HCT116 (cell line): ENCODE measurements around the gene TSPAN1. TPM values are rescaled to one million over a fixed set of nuclear protein-coding genes. Genes with fewer than 3 reads are reported as not detected.
"Not testable (repeated sequence)": the region's sequence is repeated elsewhere in the genome, so short reads cannot be mapped to it uniquely, and the experiment has no call there.

Experiments
- ATAC-seq: fragments of 200-7000 bp; cut with Tn5 transposase; 2 replicates; pipeline ENCODE4 v1.9.1; 2020; ENCODE audit warnings: mild to moderate bottlenecking, moderate library complexity
- BruUV-seq: library from RNA; stranded (reverse); fragments of 400-500 nt; replicated peaks from 2 replicates; lab custom pipeline; 2021; lab: Mats Ljungman, UMichigan
- CTCF ChIA-PET: fragments of 300-600 bp; sonication (Branson Sonifier 250); formaldehyde crosslinking; loops from one replicate; lab custom pipeline; 2021; ENCODE audit warnings: antibody characterized with exemption; lab: Charles Lee
- POLR2A ChIA-PET: fragments of 300-600, 350-600 bp; sonication (Branson Sonifier 250); formaldehyde crosslinking; loops from one replicate; lab custom pipeline; 2021; ENCODE audit warnings: antibody characterized with exemption; lab: Charles Lee
- RAD21 ChIA-PET, 2 experiments: fragments of 300-600 bp; sonication (Branson Sonifier 250); formaldehyde crosslinking; loops; one replicate each; lab custom pipeline; 2023; ENCODE audit warnings: low total read pairs in 2 of 2; ENCODE audit not compliant: uncharacterized antibody in 2 of 2, unreplicated experiment in 2 of 2, low non-redundant PET in 1 of 2; lab: Charles Lee
- DNase-seq: peaks from one replicate; pipeline ENCODE4 v3.0.0-alpha.2; 2010; ENCODE audit warnings: low read depth, low spot score
- H2AFZ ChIP-seq: fragments of 200-600 bp; shearing (Covaris generic), sonication (generic); 2 replicates; pipeline ENCODE4 v1.6.1; 2017; ENCODE audit warnings: low read depth, mixed run types, mixed read lengths, antibody characterized with exemption, low read length; ENCODE audit not compliant: poor library complexity, severe bottlenecking
- H3K27ac ChIP-seq: 2 replicates; pipeline ENCODE4 v1.5.1; 2012; ENCODE audit warnings: low read depth, low read length
- H3K27me3 ChIP-seq: fragments of 200-600 bp; sonication (generic); 2 replicates; pipeline ENCODE4 v1.6.1; 2016; ENCODE audit warnings: mixed run types, low read length, mixed read lengths; ENCODE audit not compliant: insufficient read depth
- H3K36me3 ChIP-seq, 2 experiments: fragments of 200-500 bp in 1 of 2; fragments of 200-600 bp in 1 of 2; sonication (Bioruptor generic) in 1 of 2; sonication (generic) in 1 of 2; 2 replicates each; pipeline versions ENCODE4 v1.5.1 to v1.6.1; 2014 to 2016; ENCODE audit warnings: low read length in 2 of 2, inconsistent platforms in 1 of 2, mixed read lengths in 1 of 2, mixed run types in 1 of 2; ENCODE audit not compliant: insufficient read depth in 2 of 2, control insufficient read depth in 1 of 2
- H3K4me1 ChIP-seq, 2 experiments: fragments of 200-600 bp in 1 of 2; sonication (generic) in 1 of 2; 2 replicates each; pipeline versions ENCODE4 v1.5.1 to v1.6.1; 2012 to 2017; ENCODE audit warnings: low read length in 2 of 2, inconsistent platforms in 1 of 2, mild to moderate bottlenecking in 1 of 2, mixed read lengths in 1 of 2, mixed run types in 1 of 2, moderate library complexity in 1 of 2; ENCODE audit not compliant: insufficient read depth in 2 of 2, control insufficient read depth in 1 of 2
- H3K4me2 ChIP-seq: fragments of 200-600 bp; sonication (generic); 2 replicates; pipeline ENCODE4 v1.6.1; 2017; ENCODE audit warnings: mixed run types, low read length, mixed read lengths
- H3K4me3 ChIP-seq, 2 experiments: fragments of 200-600 bp in 1 of 2; sonication (generic) in 1 of 2; replicated peaks in 1 of 2; 2 replicates each; pipeline ENCODE4 v1.5.1; 2011 to 2016; ENCODE audit warnings: low read length in 2 of 2, control low read depth in 1 of 2, low read depth in 1 of 2, mild to moderate bottlenecking in 1 of 2, mixed read lengths in 1 of 2, mixed run types in 1 of 2
- H3K79me2 ChIP-seq: fragments of 200-600 bp; sonication (generic); 2 replicates; pipeline ENCODE4 v1.6.1; 2017; ENCODE audit warnings: mild to moderate bottlenecking, mixed run types, low read length, moderate library complexity, mixed read lengths; ENCODE audit not compliant: insufficient read depth
- H3K9ac ChIP-seq: fragments of 200-600 bp; sonication (generic); 2 replicates; pipeline ENCODE4 v1.6.1; 2016; ENCODE audit warnings: low read length, mixed read lengths
- H3K9me2 ChIP-seq: fragments of 200-600 bp; sonication (generic), shearing (Covaris generic); 2 replicates; pipeline ENCODE4 v1.6.1; 2017; ENCODE audit warnings: mixed run types, mild to moderate bottlenecking, moderate library complexity; ENCODE audit not compliant: insufficient read depth
- H3K9me3 ChIP-seq, 2 experiments: fragments of 200-500 bp in 1 of 2; fragments of 200-600 bp in 1 of 2; sonication (Bioruptor generic) in 1 of 2; sonication (generic) in 1 of 2; 2 replicates each; pipeline ENCODE4 v1.6.1; 2014 to 2017; ENCODE audit warnings: low read length in 2 of 2, mixed read lengths in 2 of 2, inconsistent platforms in 1 of 2, low read depth in 1 of 2, mild to moderate bottlenecking in 1 of 2, mixed run types in 1 of 2, moderate library complexity in 1 of 2; ENCODE audit not compliant: control insufficient read depth in 1 of 2, insufficient read depth in 1 of 2
- H4K20me1 ChIP-seq: fragments of 200-600 bp; sonication (generic), shearing (Covaris generic); 2 replicates; pipeline ENCODE4 v1.6.1; 2017; ENCODE audit warnings: mixed run types, mild to moderate bottlenecking, moderate library complexity; ENCODE audit not compliant: insufficient read depth
- CBX3 ChIP-seq: IDR thresholded peaks from 2 replicates; pipeline ENCODE4 v1.6.1; 2012; ENCODE audit warnings: low read depth
- JUND ChIP-seq: IDR thresholded peaks from 2 replicates; pipeline ENCODE4 v1.6.1; 2012
- POLR2A ChIP-seq: IDR thresholded peaks from 2 replicates; pipeline ENCODE4 v1.7.0; 2011; ENCODE audit warnings: borderline replicate concordance; ENCODE audit not compliant: insufficient read depth, insufficient read length; ENCODE audit errors: extremely low read depth
- RAD21 ChIP-seq: IDR thresholded peaks from 2 replicates; pipeline ENCODE4 v1.6.1; 2012; ENCODE audit warnings: low read depth, mild to moderate bottlenecking
- ZFX ChIP-seq: fragments of 450-650 bp; IDR thresholded peaks from 2 replicates; pipeline ENCODE4 v1.6.1; 2017
- intact Hi-C: fragments of 100-400 bp; cut with micrococcal nuclease; formaldehyde crosslinking; loops from 2 replicates; pipeline ENCODE4 v1.10.0; 2022
- total RNA-seq: library from RNA; stranded (reverse); gene quantifications from one replicate; pipeline ENCODE4 v1.2.1, GENCODE V29; 2021; ENCODE audit not compliant: unreplicated experiment

Gene TSPAN1
- total RNA-seq, 1 experiment from 2014 or later: 9.9 TPM

- Histone ChIP-seq H3K9ac (no peak overlapping the region), H3K9me2 (no peaks in the 10 kb centered on the region), H3K27me3 (no peaks in the 10 kb centered on the region), H2AFZ (no peak overlapping the region), H3K27ac (no peak overlapping the region), H3K36me3 (no peaks in the 10 kb centered on the region), H3K9me3 (no peaks in the 10 kb centered on the region), H3K4me3 (no peak overlapping the region), H4K20me1 (no peaks in the 10 kb centered on the region), H3K4me2 (no peak overlapping the region), H3K4me1 (peaks cover 3 to 32% of the 10 kb centered on the region in 2 experiments; a peak in 3 of 4 replicates), H3K79me2 (no peaks in the 10 kb centered on the region)
- intact Hi-C loops: no loop called here
- ATAC-seq (no peak), DNase-seq (no peak)
- no TSS peak for BruUV-seq
- no peak for TF ChIP-seq CBX3
- TF ChIP-seq JUND: no peak
- TF ChIP-seq RAD21: no peak
- no peak for TF ChIP-seq ZFX
- no peak for TF ChIP-seq POLR2A
- ChIA-PET CTCF (interaction anchor here (1.9 to 3.0 kb wide), 4 partner anchors 10 to 189 kb away, joined by 15 to 94 read pairs (median 42); partner anchors contain the start of gene RAD54L), RAD21 (no interaction called here), POLR2A (interaction anchor here (1.0 to 2.4 kb wide), 3 partner anchors 30 to 44 kb away, joined by 3 to 17 read pairs (median 3); no protein-coding TSS in a partner anchor)
Observed at GRCh38 chr1:46224966-46225365, 50.1 kb downstream of the TSPAN1 start.

- H3K27ac ChIP-seq, H3K36me3 ChIP-seq, H3K9me3 ChIP-seq, H3K4me2 ChIP-seq, H3K9ac ChIP-seq, H4K20me1 ChIP-seq, intact Hi-C loops, H3K27me3 ChIP-seq, H3K9me2 ChIP-seq, DNase-seq, H3K79me2 ChIP-seq, H3K4me1 ChIP-seq, ATAC-seq, H2AFZ ChIP-seq, H3K4me3 ChIP-seq, BruUV-seq, RAD21 ChIA-PET: not testable (repeated sequence)
- POLR2A ChIA-PET: interaction anchor here (0.6 kb wide), 1 partner anchor 242 kb away, joined by 3 read pairs; no protein-coding TSS in a partner anchor
- CTCF ChIA-PET: interaction anchor here (2.2 to 2.7 kb wide), 2 partner anchors 8 to 14 kb away, joined by 8 to 13 read pairs; no protein-coding TSS in a partner anchor
Observed at GRCh38 chr1:46231231-46231630, 56.3 kb downstream of the TSPAN1 start.

Other genes starting within 250 kb of the TSPAN1 start
- 1.6 TPM for gene PIK3R3, start 42.5 kb upstream of the TSPAN1 start, total RNA-seq
- not detected for gene P3R3URF, start 1.4 kb downstream of the TSPAN1 start, total RNA-seq
- gene POMGNT1, start 23.3 kb downstream of the TSPAN1 start, total RNA-seq: 97.7 TPM
- gene LURAP1, start 28.2 kb downstream of the TSPAN1 start, total RNA-seq: not detected
- gene RAD54L, start 72.7 kb downstream of the TSPAN1 start, total RNA-seq: 28.9 TPM
- gene LRRC41, start 128.5 kb downstream of the TSPAN1 start, total RNA-seq: 38.1 TPM
- 514 TPM for gene UQCRH, start 128.6 kb downstream of the TSPAN1 start, total RNA-seq
- 27.8 TPM for gene NSUN4, start 165.7 kb downstream of the TSPAN1 start, total RNA-seq
- gene FAAH, start 219.2 kb downstream of the TSPAN1 start, total RNA-seq: 24.8 TPM